ENCODE data around the gene SMS. TPM values are rescaled to one million over a fixed set of nuclear protein-coding genes. Genes with fewer than 3 reads are reported as not detected.

The SMS gene
- total and polyA plus RNA-seq, 2 of the 13 experiments (the other 11 are each of a cell fraction or from before 2014, with no cell fraction given), result 40.5 to 91.9 TPM

- no peak for FAIRE-seq
- ATAC-seq, result no peak
- POLR2A ChIA-PET, result no interaction called here
Measured at GRCh38 chrX:21996872-21997455, 56.5 kb downstream of the SMS start.

GRCh38 chrX:21998037-21998436 is 57.5 kb downstream of the SMS start:
- H3K9me3 ChIP-seq (ENCODE audit: low read length), result no peaks in the 10 kb centered on the region
- POLR2A ChIA-PET, result no interaction called here
- no TSS peak for BruUV-seq (replicated peaks)
- no peaks in the 10 kb centered on the region for H4K20me1 ChIP-seq (ENCODE audit: insufficient read depth, low read length)
- no peak overlapping the region for H2AFZ ChIP-seq (ENCODE audit: low read length)
- no peak overlapping the region for H3K27ac ChIP-seq (ENCODE audit: extremely low read length, insufficient read depth, low read length)
- no peaks in the 10 kb centered on the region for H3K4me1 ChIP-seq (ENCODE audit: insufficient read depth, low read length)
- no peak overlapping the region for H3K9ac ChIP-seq (ENCODE audit: insufficient read depth, low read depth, low read length)
- CTCF ChIA-PET (ENCODE audit: low intra/inter-chr PET ratio, low total read pairs), result no interaction called here
- TF ChIP-seq ZNF317 (CRISPR knock-in tag; IDR thresholded peaks at IDR 0.05), result no peak
- TF ChIP-seq NR1H2 (CRISPR knock-in tag; IDR thresholded peaks at IDR 0.05; ENCODE audit: borderline replicate concordance, low read depth), result no peak
- TF ChIP-seq, protein P1, sequence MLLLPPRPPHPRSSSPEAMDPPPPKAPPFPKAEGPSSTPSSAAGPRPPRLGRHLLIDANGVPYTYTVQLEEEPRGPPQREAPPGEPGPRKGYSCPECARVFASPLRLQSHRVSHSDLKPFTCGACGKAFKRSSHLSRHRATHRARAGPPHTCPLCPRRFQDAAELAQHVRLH (CRISPR knock-in tag; IDR thresholded peaks at IDR 0.05; ENCODE audit: borderline replicate concordance, low read depth), result no peak
- no peak overlapping the region for H3K4me3 ChIP-seq (replicated peaks in 1 of 3; ENCODE audit: insufficient read depth in 1 of 3, low read depth in 2 of 3, low read length in 3 of 3)
- no peak overlapping the region for H3K4me2 ChIP-seq (ENCODE audit: low read depth, low read length)
- H3K27me3 ChIP-seq (ENCODE audit: control insufficient read depth in 1 of 2, insufficient read depth in 2 of 2, low read length in 2 of 2), result no peaks in the 10 kb centered on the region
- intact Hi-C loops (cut with micrococcal nuclease; ENCODE audit: unreplicated experiment), result no loop called here
- ATAC-seq (no peak), FAIRE-seq (no peak), DNase-seq (ENCODE audit: low spot score) (no peak)
- H3K79me2 ChIP-seq (ENCODE audit: insufficient read depth, low read length), result no peaks in the 10 kb centered on the region
- WGBS (ENCODE audit: low lambda C conversion rate), result 94% methylated on average over 4 of the region's 4 CpGs
- peaks cover 0 to 6% of the 10 kb centered on the region in 2 experiments; a peak in 1 of 5 replicates for H3K36me3 ChIP-seq (replicated peaks in 1 of 2; ENCODE audit: control insufficient read depth in 1 of 2, insufficient read depth in 2 of 2, low read length in 2 of 2)
- in situ Hi-C loops (cut with HindIII; ENCODE audit: extremely low pct_ligation_motif_present, low pct_unique_long_range_greater_than_20kb), result loop anchor here (25.0 kb wide), 1 partner anchor 189 kb away; no protein-coding TSS in a partner anchor

More at GRCh38 chrX:21996872-21997455, 56.5 kb downstream of the SMS start:
- Histone ChIP-seq H3K4me3 (replicated peaks in 1 of 3; ENCODE audit: insufficient read depth in 1 of 3, low read depth in 2 of 3, low read length in 3 of 3) (no peak overlapping the region), H3K79me2 (ENCODE audit: insufficient read depth, low read length) (no peaks in the 10 kb centered on the region), H3K9ac (ENCODE audit: insufficient read depth, low read depth, low read length) (no peak overlapping the region), H3K4me1 (ENCODE audit: insufficient read depth, low read length) (no peaks in the 10 kb centered on the region), H3K27me3 (ENCODE audit: control insufficient read depth in 1 of 2, insufficient read depth in 2 of 2, low read length in 2 of 2) (no peaks in the 10 kb centered on the region), H3K9me3 (ENCODE audit: low read length) (no peaks in the 10 kb centered on the region), H3K36me3 (replicated peaks in 1 of 2; ENCODE audit: control insufficient read depth in 1 of 2, insufficient read depth in 2 of 2, low read length in 2 of 2) (peaks cover 0 to 9% of the 10 kb centered on the region in 2 experiments; a peak in 1 of 5 replicates), H3K27ac (ENCODE audit: extremely low read length, insufficient read depth, low read length) (no peak overlapping the region), H3K4me2 (ENCODE audit: low read depth, low read length) (no peak overlapping the region), H2AFZ (ENCODE audit: low read length) (no peak overlapping the region), H4K20me1 (ENCODE audit: insufficient read depth, low read length) (no peaks in the 10 kb centered on the region)
- in situ Hi-C loops (cut with HindIII; ENCODE audit: extremely low pct_ligation_motif_present, low pct_unique_long_range_greater_than_20kb) (loop anchor here (25.0 kb wide), 1 partner anchor 190 kb away; no protein-coding TSS in a partner anchor), intact Hi-C loops (cut with micrococcal nuclease; ENCODE audit: unreplicated experiment) (no loop called here)
- CTCF ChIA-PET (ENCODE audit: low intra/inter-chr PET ratio, low total read pairs), result no interaction called here
- DNase-seq (ENCODE audit: low spot score), result peak; percentile 17
- 95% methylated on average over 8 of the region's 10 CpGs for WGBS (ENCODE audit: low lambda C conversion rate)
- no TSS peak for BruUV-seq (replicated peaks)
- TF ChIP-seq ZFP1 (CRISPR knock-in tag; IDR thresholded peaks at IDR 0.05), result no peak

All from HepG2 (cell line).